NCI-H2081 treated with DMSO at 0.1 percent for 48 hours (cell line): Measurements from ENCODE around the gene NTMT2.
A peak's percentile ranks its signal among the peaks of the same experiment; 100 is the strongest.
"Not testable (repeated sequence)": the region's sequence is repeated elsewhere in the genome, so short reads cannot be mapped to it uniquely, and the experiment has no call there.

Experiments
- DNase-seq: peaks from one replicate; lab custom pipeline; 2025; lab: John Stamatoyannopoulos, UW

The NTMT2 gene

DNA sequence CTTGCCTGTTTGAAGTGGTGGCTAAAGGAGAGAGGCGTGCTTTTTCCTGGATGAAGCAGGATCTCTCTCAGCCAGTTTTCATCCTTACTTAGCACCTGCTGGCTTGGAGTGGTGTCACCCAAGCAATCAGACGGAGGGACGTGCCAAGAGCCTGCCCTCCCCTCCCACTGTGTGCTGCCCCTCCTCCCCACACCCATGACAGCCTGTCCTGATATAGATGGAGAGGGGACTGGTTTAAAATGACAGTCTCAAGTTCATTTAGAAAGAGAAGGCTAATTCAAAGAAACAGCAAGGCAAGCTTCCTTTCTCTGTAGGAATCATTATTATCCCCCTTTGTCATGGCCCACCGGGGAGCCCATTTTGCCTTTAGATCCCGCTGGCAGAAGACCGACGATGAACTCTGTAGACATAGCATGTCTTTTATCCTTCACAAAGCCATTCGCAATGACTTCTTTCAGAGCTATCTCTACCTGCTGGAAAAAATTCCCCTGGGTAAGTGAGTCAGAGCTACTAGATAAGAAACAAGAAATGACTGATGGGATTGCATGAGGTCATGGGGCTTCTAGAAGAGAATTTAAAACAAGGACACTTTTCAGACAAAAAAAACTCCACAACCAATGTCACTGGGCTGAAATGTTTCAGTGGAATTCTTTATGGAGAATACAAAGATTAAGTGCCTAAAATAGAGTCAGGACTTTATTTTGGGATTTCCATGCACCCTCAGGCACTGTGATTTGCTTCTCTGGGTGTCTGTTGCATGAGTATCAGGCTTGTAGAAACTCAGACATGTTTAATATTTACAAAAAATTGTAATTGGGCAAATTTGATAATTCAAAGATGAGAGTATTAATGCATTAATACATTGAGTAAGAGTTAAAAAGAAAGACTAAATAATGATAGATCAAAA is at the start of gene NTMT2:
Gene NTMT2 (plus strand): TSS at position 190 of the 907 bp plus-strand sequence. CDS start 149 bp downstream, at position 339.
- peak; percentile 33 for DNase-seq

- DNase-seq, result no peak
These were observed 49.6 kb upstream of the NTMT2 start for GRCh38 chr1:170095976-170096748.

DNA sequence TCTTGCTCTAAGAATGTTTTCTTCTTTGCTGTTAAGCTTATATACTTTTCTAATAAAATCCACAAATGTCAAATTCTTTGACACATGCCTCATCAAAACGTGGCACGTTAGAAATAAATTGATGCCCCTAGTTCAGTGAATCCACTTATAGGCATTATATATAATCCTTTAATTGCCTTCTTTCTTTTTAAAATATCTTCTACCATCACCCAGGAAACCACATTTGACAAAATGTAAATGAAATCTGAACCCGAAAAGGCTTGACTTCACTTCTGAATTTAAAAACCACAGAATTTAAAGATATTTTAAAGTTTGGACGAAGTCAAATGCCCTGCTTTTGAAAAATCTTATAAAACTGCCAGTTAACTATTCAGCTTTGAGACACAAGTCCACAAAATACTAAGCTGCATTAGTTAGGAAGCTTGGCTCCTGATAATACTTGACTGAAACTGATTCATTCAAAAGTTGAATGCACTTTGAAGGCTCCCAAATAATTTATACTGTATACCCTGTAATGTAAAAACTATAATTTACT is 48.9 kb upstream of the NTMT2 start:
- no peak for DNase-seq

DNA sequence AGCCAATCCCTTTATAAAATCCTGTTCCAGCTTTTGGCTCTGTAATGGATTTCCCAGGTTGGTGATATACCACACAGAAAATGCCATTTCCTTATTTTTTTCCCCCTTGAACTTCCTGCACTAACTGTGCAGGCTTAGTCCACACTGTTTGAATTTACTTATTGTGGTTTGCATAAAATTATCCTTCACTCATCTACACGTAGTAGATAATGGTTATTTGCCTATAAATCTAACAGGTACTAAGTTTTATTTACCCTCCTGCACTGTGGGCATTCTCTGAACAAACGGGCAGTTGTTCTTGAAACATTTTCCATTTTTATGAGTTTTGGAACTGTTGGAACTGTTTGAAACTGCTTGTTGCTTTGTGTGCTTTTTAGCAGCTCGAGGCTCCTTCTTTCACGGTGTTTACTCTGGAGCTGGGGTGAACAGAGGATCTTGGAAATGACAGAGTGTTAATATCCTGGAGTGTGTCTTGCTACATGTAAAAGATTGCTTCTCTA is 48.3 kb upstream of the NTMT2 start:
- no peak for DNase-seq

- DNase-seq, result not testable (repeated sequence)
These were observed 32.6 kb upstream of the NTMT2 start for GRCh38 chr1:170113140-170113539.

DNA sequence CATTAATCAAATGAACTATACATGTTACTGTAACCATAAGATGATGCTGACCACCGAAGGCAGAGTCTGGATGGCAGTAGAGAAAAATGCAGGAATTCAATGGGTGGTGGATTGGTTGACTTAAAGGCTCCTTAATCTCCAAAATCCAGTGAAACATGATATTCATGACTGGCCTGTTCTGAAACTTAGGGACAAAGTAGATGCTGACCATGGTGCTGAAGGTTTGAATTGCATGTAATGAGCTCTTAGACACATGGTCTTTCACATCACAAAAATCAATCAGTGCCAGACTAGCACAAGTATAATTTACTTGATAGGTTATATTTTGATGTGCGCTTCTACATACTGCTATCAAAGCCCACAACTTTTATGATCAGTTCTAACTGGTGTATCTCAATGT is 30.9 kb upstream of the NTMT2 start:
- DNase-seq, result no peak

- DNase-seq, result no peak
These were observed 23.4 kb upstream of the NTMT2 start for GRCh38 chr1:170122366-170122765.

DNA sequence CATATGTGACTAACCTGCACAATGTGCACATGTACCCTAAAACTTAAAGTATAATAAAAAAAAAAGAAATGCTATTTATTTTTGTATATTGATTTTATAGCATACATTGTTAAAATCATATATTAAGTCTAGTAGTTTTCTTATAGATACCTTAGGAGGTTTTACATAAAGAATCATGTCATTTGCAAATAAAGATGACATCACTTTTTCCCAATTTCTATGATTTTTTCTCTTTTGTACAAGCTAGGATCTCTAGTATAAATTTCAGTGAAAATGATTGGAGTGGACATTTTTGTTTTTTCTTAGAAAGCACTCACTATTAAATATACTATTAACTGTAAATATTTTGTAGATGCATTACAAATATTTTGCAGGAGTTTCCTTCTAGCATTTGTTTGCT is 20.5 kb upstream of the NTMT2 start:
- DNase-seq, result no peak

- DNase-seq, result no peak
These were observed 19.1 kb upstream of the NTMT2 start for GRCh38 chr1:170126696-170127095.

DNA sequence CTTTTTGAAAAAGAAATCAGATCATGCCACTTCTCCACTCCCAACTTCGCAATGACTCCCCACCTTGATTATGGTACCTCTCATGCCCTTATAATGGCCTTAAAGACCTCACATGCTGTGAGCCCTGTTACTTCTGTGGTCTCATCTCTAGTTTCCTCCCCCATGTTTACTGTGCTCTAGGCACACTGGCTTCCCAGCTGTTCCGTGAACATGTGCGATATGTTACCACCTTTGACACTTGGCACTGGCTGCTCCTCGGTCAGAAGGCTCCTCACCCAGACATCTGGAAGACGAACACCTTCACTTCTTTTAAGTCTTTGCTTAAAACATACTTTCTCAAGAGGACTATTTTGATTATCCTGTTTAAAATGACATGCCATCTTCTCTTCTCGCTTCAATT is 14.3 kb upstream of the NTMT2 start:
- no peak for DNase-seq

DNA sequence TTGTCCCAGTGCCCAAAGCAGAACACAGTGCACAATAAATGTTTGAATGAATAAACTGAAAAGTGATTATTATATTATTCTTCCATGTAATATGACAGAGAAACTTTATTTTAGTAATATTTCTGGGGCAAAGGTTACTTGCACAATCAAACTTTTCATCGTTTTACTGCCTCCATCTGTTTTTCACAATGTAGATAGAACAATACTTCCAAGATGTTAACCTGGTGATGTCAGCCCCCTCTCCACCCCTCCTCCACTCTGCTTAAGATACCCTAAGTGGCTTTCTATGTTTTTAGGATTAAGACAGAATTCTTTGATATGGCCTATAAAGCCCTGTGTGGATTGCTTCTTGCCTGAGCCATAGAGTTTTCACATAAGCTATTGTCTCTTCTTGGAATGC is 13.8 kb upstream of the NTMT2 start:
- no peak for DNase-seq

- no peak for DNase-seq
These were observed 11.8 kb upstream of the NTMT2 start for GRCh38 chr1:170133766-170134495.

GRCh38 chr1:170134521-170134920 is 11.2 kb upstream of the NTMT2 start:
- no peak for DNase-seq

DNA sequence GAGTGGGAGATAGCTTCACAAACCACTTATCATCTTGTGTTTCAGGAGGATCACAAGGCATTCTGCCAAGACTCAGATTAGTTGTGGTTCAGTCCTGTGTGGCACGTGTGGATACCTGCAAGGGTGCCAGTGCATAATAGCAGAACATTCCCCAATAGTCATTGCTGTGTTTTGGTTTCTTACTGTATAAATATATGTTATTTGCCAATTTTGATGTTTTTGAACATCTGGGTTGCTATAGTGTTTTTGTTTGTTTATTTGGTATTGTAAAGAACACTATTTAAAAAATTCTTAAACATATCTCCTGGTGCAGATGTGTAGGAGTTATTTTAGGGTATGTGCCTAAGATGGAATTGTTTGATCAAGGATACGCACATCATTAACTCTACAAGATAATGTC is 5.4 kb upstream of the NTMT2 start:
- DNase-seq, result no peak

DNA sequence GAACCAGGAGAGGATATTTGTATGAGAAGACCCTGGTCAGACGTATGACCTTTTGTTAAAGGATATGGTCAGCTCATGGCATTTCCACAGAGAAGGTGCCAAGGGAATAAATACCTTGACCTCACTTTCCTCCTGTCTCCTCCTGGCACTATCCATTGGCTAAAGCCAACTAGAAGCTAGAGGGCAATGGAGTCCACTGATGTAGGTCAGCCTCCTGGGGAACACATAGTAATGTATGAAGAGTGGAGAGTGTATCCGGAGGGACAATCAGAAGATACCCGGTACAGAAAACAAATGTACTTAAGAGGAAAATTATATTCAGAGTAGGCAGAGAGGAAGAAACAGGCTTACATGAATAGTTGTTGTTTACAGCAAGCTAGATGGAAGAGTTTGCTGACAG is 698 bp upstream of the NTMT2 start:
- no peak for DNase-seq

GRCh38 chr1:170146720-170147263 is 1.0 kb downstream of the NTMT2 start:
- DNase-seq, result no peak

- no peak for DNase-seq
These were observed 3.5 kb downstream of the NTMT2 start for GRCh38 chr1:170149241-170149640.

- DNase-seq, result no peak
These were observed 4.3 kb downstream of the NTMT2 start for GRCh38 chr1:170150016-170150415.

DNA sequence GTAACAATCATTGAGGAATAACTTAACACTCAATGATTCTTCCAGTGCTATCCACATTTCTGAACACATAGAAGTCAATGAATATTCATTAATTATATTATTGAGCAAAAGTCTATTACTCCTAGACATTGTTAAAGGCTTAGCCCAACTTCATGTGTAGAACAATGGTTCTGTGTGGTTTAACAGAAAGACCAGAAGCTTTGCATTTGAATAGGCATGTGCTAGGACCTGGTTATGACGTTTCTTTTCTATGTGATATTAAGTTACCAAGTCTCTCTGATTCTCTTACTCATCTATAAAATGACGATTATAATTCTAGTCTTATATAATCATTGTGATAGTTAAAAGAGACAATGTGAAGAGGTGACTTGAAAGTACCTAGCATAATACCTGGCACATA is 5.2 kb downstream of the NTMT2 start:
- DNase-seq, result no peak

GRCh38 chr1:170153417-170153816 is 7.7 kb downstream of the NTMT2 start:
- no peak for DNase-seq

DNA sequence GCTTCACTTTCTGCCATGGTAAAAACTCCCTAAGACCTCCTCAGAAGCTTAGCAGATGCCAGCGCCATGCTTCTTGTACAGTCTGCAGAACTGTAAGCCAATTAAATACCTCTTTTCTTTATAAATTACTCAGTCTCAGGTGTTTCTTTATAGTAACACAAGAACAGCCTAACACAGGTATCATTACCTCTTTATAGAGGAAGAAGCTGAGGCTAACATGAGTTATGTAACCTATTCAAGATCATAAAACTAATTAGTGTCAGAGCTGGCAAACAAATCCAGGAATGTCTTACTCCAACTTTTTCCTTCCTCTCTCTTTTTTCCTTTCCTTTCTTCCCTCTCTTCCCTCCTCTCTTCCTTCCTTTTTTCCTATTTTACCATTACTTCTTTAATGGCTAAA is 9.3 kb downstream of the NTMT2 start:
- no peak for DNase-seq

- DNase-seq, result no peak
These were observed 10.8 kb downstream of the NTMT2 start for GRCh38 chr1:170156594-170156993.
